Measurements from ENCODE around the gene MGAT2.

Gene MGAT2

GRCh38 chr14:49640540-49641417 lies 20.2 kb downstream of the MGAT2 start:
- H3K79me2 ChIP-seq (ENCODE audit: control insufficient read depth, insufficient read depth, low read length, poor library complexity): no peaks in the 10 kb centered on the region
- no peaks in the 10 kb centered on the region for H3K4me1 ChIP-seq (ENCODE audit: control insufficient read depth in 1 of 2, insufficient read depth in 2 of 2, low read length in 2 of 2)
- H2AFZ ChIP-seq (ENCODE audit: insufficient read depth, low read length, poor library complexity): no peak overlapping the region
- H3K4me3 ChIP-seq (ENCODE audit: low read depth, low read length): no peak overlapping the region
- no peak overlapping the region for H3K27ac ChIP-seq (ENCODE audit: low read depth, low read length)
- H3K23ac ChIP-seq (ENCODE audit: low read length): no peak overlapping the region
- H2AK5ac ChIP-seq (ENCODE audit: low read length): no peak overlapping the region
- H3K14ac ChIP-seq (ENCODE audit: low read length): no peak overlapping the region
- no peak overlapping the region for H4K12ac ChIP-seq (ENCODE audit: low read depth, low read length)
- no peaks in the 10 kb centered on the region for H3K27me3 ChIP-seq (ENCODE audit: insufficient read depth, low read length)
- H3K9me3 ChIP-seq (ENCODE audit: insufficient read depth, low read depth, low read length): no peaks in the 10 kb centered on the region
- WGBS (ENCODE audit: extremely low coverage, insufficient coverage, insufficient read length): no CpG with 5 or more reads among the region's 7 CpGs
- H3K4ac ChIP-seq (ENCODE audit: low read depth, low read length): no peak overlapping the region
- no peak overlapping the region for H3K4me2 ChIP-seq (ENCODE audit: low read length)
- no peak overlapping the region for H2BK12ac ChIP-seq (ENCODE audit: low read length)
- no peak for DNase-seq
- no peak overlapping the region for H4K8ac ChIP-seq (ENCODE audit: low read depth, low read length)
- no peak overlapping the region for H3K18ac ChIP-seq (ENCODE audit: low read length)
- no peak overlapping the region for H4K91ac ChIP-seq (ENCODE audit: low read depth, low read length)
- H3K79me1 ChIP-seq (ENCODE audit: low read length): no peaks in the 10 kb centered on the region
- peaks cover 3 to 12% of the 10 kb centered on the region in 2 experiments for H3K36me3 ChIP-seq (ENCODE audit: control insufficient read depth in 1 of 2, insufficient read depth in 2 of 2, low read length in 2 of 2)
- H2BK120ac ChIP-seq (ENCODE audit: insufficient read depth, low read length, poor library complexity): no peak overlapping the region
- H3K9ac ChIP-seq (ENCODE audit: low read length): no peak overlapping the region
- H2BK5ac ChIP-seq (ENCODE audit: low read depth, low read length, poor library complexity): no peak overlapping the region

- Histone ChIP-seq H2BK5ac (ENCODE audit: low read depth, low read length, poor library complexity) (no peak overlapping the region), H4K91ac (ENCODE audit: low read depth, low read length) (no peak overlapping the region), H3K18ac (ENCODE audit: low read length) (no peak overlapping the region), H3K4ac (ENCODE audit: low read depth, low read length) (no peak overlapping the region), H3K9ac (ENCODE audit: low read length) (no peak overlapping the region), H2AK5ac (ENCODE audit: low read length) (no peak overlapping the region), H3K4me1 (ENCODE audit: control insufficient read depth in 1 of 2, insufficient read depth in 2 of 2, low read length in 2 of 2) (no peaks in the 10 kb centered on the region), H3K4me2 (ENCODE audit: low read length) (no peak overlapping the region), H2BK120ac (ENCODE audit: insufficient read depth, low read length, poor library complexity) (no peak overlapping the region), H3K79me2 (ENCODE audit: control insufficient read depth, insufficient read depth, low read length, poor library complexity) (no peaks in the 10 kb centered on the region), H3K27ac (ENCODE audit: low read depth, low read length) (no peak overlapping the region), H3K14ac (ENCODE audit: low read length) (no peak overlapping the region), H3K9me3 (ENCODE audit: insufficient read depth, low read depth, low read length) (no peaks in the 10 kb centered on the region), H3K36me3 (ENCODE audit: control insufficient read depth in 1 of 2, insufficient read depth in 2 of 2, low read length in 2 of 2) (peaks cover 3 to 12% of the 10 kb centered on the region in 2 experiments), H3K79me1 (ENCODE audit: low read length) (no peaks in the 10 kb centered on the region), H4K12ac (ENCODE audit: low read depth, low read length) (no peak overlapping the region), H2AFZ (ENCODE audit: insufficient read depth, low read length, poor library complexity) (no peak overlapping the region), H4K8ac (ENCODE audit: low read depth, low read length) (no peak overlapping the region), H2BK12ac (ENCODE audit: low read length) (no peak overlapping the region), H3K27me3 (ENCODE audit: insufficient read depth, low read length) (no peaks in the 10 kb centered on the region), H3K4me3 (ENCODE audit: low read depth, low read length) (no peak overlapping the region), H3K23ac (ENCODE audit: low read length) (no peak overlapping the region)
- no CpG with 5 or more reads among the region's 8 CpGs for WGBS (ENCODE audit: extremely low coverage, insufficient coverage, insufficient read length)
- no peak for DNase-seq
Observed at GRCh38 chr14:49641697-49642129, 21.1 kb downstream of the MGAT2 start.

GRCh38 chr14:49642163-49642562 lies 21.6 kb downstream of the MGAT2 start:
- Histone ChIP-seq H3K9ac (ENCODE audit: low read length) (no peak overlapping the region), H3K36me3 (ENCODE audit: control insufficient read depth in 1 of 2, insufficient read depth in 2 of 2, low read length in 2 of 2) (peaks cover 3 to 12% of the 10 kb centered on the region in 2 experiments)

GRCh38 chr14:49653508-49653907 lies 32.9 kb downstream of the MGAT2 start:
- H2AFZ ChIP-seq (ENCODE audit: insufficient read depth, low read length, poor library complexity): no peak overlapping the region
- H3K4ac ChIP-seq (ENCODE audit: low read depth, low read length): no peak overlapping the region
- no peak overlapping the region for H2AK5ac ChIP-seq (ENCODE audit: low read length)
- H3K14ac ChIP-seq (ENCODE audit: low read length): no peak overlapping the region
- H3K79me1 ChIP-seq (ENCODE audit: low read length): no peaks in the 10 kb centered on the region
- no peak overlapping the region for H2BK12ac ChIP-seq (ENCODE audit: low read length)
- no peak overlapping the region for H3K27ac ChIP-seq (ENCODE audit: low read depth, low read length)
- H3K36me3 ChIP-seq (ENCODE audit: control insufficient read depth in 1 of 2, insufficient read depth in 2 of 2, low read length in 2 of 2): peaks cover 3 to 7% of the 10 kb centered on the region in 2 experiments
- no peak overlapping the region for H3K23ac ChIP-seq (ENCODE audit: low read length)
- no peak overlapping the region for H3K18ac ChIP-seq (ENCODE audit: low read length)
- no peak overlapping the region for H2BK120ac ChIP-seq (ENCODE audit: insufficient read depth, low read length, poor library complexity)
- no peak overlapping the region for H3K4me2 ChIP-seq (ENCODE audit: low read length)
- H3K4me1 ChIP-seq (ENCODE audit: control insufficient read depth in 1 of 2, insufficient read depth in 2 of 2, low read length in 2 of 2): no peaks in the 10 kb centered on the region
- H4K8ac ChIP-seq (ENCODE audit: low read depth, low read length): no peak overlapping the region
- H3K27me3 ChIP-seq (ENCODE audit: insufficient read depth, low read length): no peaks in the 10 kb centered on the region
- H3K4me3 ChIP-seq (ENCODE audit: low read depth, low read length): no peak overlapping the region
- no peak for DNase-seq
- H3K9me3 ChIP-seq (ENCODE audit: insufficient read depth, low read depth, low read length): no peaks in the 10 kb centered on the region
- H3K79me2 ChIP-seq (ENCODE audit: control insufficient read depth, insufficient read depth, low read length, poor library complexity): no peaks in the 10 kb centered on the region
- H2BK5ac ChIP-seq (ENCODE audit: low read depth, low read length, poor library complexity): no peak overlapping the region
- no peak overlapping the region for H3K9ac ChIP-seq (ENCODE audit: low read length)
- no CpG with 5 or more reads among the region's 6 CpGs for WGBS (ENCODE audit: extremely low coverage, insufficient coverage, insufficient read length)
- H4K12ac ChIP-seq (ENCODE audit: low read depth, low read length): no peak overlapping the region
- H4K91ac ChIP-seq (ENCODE audit: low read depth, low read length): no peak overlapping the region

More at GRCh38 chr14:49642163-49642562, 21.6 kb downstream of the MGAT2 start:
- no peak overlapping the region for H2BK12ac ChIP-seq (ENCODE audit: low read length)
- no peak overlapping the region for H4K12ac ChIP-seq (ENCODE audit: low read depth, low read length)
- H3K4me3 ChIP-seq (ENCODE audit: low read depth, low read length): no peak overlapping the region
- H3K4me2 ChIP-seq (ENCODE audit: low read length): no peak overlapping the region
- H2BK5ac ChIP-seq (ENCODE audit: low read depth, low read length, poor library complexity): no peak overlapping the region
- H3K14ac ChIP-seq (ENCODE audit: low read length): no peak overlapping the region
- no peak overlapping the region for H4K91ac ChIP-seq (ENCODE audit: low read depth, low read length)
- no peak overlapping the region for H4K8ac ChIP-seq (ENCODE audit: low read depth, low read length)
- H3K18ac ChIP-seq (ENCODE audit: low read length): no peak overlapping the region
- no peak overlapping the region for H3K4ac ChIP-seq (ENCODE audit: low read depth, low read length)
- H3K79me2 ChIP-seq (ENCODE audit: control insufficient read depth, insufficient read depth, low read length, poor library complexity): no peaks in the 10 kb centered on the region
- no peaks in the 10 kb centered on the region for H3K79me1 ChIP-seq (ENCODE audit: low read length)
- H3K9me3 ChIP-seq (ENCODE audit: insufficient read depth, low read depth, low read length): no peaks in the 10 kb centered on the region
- no peak overlapping the region for H3K23ac ChIP-seq (ENCODE audit: low read length)
- no peak for DNase-seq
- no peak overlapping the region for H3K27ac ChIP-seq (ENCODE audit: low read depth, low read length)
- no peak overlapping the region for H2BK120ac ChIP-seq (ENCODE audit: insufficient read depth, low read length, poor library complexity)
- no peaks in the 10 kb centered on the region for H3K4me1 ChIP-seq (ENCODE audit: control insufficient read depth in 1 of 2, insufficient read depth in 2 of 2, low read length in 2 of 2)
- H2AK5ac ChIP-seq (ENCODE audit: low read length): no peak overlapping the region
- H3K27me3 ChIP-seq (ENCODE audit: insufficient read depth, low read length): no peaks in the 10 kb centered on the region
- H2AFZ ChIP-seq (ENCODE audit: insufficient read depth, low read length, poor library complexity): no peak overlapping the region
